ENCODE measurements around the gene BTBD16. TPM values are rescaled to one million over a fixed set of nuclear protein-coding genes. Genes with fewer than 3 reads are reported as not detected.

BTBD16 gene
- total RNA-seq, 1 experiment from 2014 or later, result 0.45 TPM

GRCh38 chr10:122336332-122336731 is 65.2 kb downstream of the BTBD16 start:
- DNase-seq (ENCODE audit: extremely low read depth, low read depth), result no peak

GRCh38 chr10:122336961-122337360 is 65.9 kb downstream of the BTBD16 start:
- no peak for DNase-seq (ENCODE audit: extremely low read depth, low read depth)

- no peak for DNase-seq (ENCODE audit: extremely low read depth, low read depth)
Measured at GRCh38 chr10:122338609-122339441, 67.7 kb downstream of the BTBD16 start.

DNA sequence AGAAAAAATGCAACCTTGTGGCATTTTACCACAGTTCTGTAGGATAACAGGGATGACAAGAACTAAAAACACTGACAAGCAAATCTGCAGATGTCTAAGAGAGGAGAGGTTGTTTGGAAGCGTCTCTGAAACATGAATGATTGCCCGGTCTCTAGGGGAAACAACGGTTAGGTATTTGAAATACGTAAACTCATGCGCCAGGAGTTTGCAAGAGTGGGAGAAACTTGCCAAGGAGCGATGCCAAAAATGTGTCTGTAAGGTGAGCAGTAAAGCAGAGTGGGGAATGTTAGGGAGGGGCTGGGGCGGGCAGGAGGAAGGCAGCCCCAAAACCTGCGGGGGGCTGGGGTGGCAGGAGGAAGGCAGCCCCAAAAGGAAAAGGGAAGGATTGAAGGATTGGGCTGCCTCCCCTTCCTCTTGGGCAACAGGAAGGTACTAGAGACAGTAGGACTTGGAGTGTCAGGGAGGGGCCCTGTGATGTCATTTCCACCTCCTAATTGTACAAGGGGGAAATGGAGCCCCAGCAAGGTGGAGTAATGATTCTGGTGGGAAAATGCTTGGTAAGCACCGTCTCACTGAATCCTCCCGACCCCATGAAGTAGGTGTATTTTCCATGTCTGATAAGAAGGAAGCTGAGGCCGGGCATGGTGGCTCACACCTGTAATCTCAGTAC is 70.2 kb downstream of the BTBD16 start:
- no peak for DNase-seq (ENCODE audit: extremely low read depth, low read depth)

DNA sequence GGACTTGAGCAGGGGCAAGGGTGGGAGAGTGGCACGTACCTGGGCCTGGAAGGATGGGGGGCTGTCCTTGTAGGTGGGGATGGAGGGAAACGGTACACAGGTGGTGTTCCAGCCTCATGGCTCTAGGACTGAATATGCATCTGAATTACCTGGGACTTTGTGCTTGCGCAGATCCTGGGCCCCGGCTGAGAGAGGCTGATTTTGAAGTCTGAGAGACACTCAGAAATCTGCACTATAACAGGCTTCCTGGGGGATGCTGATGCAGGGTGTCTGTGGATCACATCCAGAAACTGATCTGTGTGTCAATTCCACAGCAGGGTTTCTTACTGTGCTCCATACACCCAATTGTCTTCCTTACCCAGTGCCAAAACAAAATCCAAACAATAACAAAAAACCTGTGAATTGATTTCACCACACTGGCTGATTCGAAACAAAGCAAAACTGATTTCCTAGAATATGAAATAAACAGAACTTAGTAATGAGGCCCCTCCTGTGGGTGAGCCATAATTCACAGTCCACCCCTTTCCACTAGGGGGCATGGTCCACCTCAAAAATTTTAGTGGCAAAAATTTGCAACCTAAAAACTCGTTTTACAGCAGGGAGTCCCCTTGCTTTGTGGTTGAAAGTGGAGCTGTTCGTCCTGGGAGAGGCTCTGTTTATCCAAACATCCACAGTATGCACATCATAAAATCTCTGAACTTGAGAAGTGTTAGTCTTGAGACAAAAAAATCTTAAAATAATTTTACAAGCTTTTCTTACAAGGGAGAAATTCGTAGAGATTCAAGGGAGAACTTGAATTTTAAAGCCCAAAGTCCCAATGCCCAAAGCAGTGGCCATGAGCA is 71.4 kb downstream of the BTBD16 start:
- peak; percentile 35 for DNase-seq (ENCODE audit: extremely low read depth, low read depth)

- DNase-seq (ENCODE audit: extremely low read depth, low read depth), result no peak
Measured at GRCh38 chr10:122343135-122343800, 72.2 kb downstream of the BTBD16 start.

DNA sequence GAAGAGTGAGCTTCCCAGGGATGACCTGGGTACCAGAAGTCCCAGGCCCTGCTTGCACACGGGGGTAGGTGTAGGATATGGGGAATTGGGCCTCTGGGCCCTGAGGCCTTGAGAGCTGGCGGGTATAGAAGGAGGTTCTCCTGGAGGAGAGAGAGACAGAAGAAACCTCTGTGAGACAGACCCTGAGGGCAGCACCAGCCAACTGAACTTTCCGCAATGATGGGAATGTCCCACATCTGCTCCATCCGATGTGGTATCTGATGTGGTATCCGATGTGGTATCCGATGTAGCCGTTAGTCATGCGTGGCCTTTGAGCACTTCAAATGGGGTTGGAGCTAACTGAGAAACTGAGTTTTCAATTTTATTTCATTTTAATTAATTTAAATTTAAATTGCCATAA is 72.8 kb downstream of the BTBD16 start:
- no peak for DNase-seq (ENCODE audit: extremely low read depth, low read depth)

GRCh38 chr10:122344741-122345258 is 73.7 kb downstream of the BTBD16 start:
- no peak for DNase-seq (ENCODE audit: extremely low read depth, low read depth)

- DNase-seq (ENCODE audit: extremely low read depth, low read depth), result no peak
Measured at GRCh38 chr10:122346326-122346950, 75.3 kb downstream of the BTBD16 start.

- no peak for DNase-seq (ENCODE audit: extremely low read depth, low read depth)
Measured at GRCh38 chr10:122347170-122347841, 76.2 kb downstream of the BTBD16 start.

DNA sequence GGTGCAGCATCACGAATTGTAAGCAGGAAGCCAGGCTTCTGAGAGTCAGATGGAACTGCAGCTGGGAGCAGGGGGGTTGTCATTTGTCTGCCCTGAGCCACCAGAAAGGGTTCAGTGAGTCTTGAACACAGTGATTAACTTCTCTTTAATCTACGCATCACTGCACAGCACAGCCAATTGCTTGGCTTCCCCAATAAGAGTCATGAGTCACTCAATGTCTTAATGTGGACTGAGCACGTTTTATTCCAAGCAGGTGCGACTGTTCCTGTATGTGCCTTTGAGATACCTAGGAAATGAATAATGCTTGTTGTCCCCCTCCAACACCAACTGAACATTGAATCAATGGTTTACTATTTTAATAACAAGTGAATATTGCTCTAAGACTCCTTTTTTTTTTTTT is 77.4 kb downstream of the BTBD16 start:
- no peak for DNase-seq (ENCODE audit: extremely low read depth, low read depth)

DNA sequence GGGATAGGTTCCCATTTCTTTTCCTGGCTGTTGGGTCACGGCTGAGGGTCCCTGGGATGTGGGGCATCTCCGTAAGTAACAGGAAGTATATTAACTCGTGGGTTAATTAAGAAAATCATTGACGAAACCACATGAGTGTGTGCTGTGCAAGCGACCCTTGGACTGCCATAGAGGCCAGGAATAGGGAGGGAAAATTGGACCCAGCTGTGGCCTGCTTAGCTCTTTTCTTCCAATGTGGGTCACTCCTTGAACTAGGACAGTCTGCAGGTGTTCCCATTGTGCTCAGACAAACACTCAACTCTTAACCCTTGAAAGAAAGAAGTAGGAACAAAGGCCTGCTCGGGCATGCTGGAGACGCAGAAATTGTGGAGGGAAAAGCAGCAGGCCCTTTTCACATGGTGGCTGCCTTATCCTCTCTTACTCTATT is 77.9 kb downstream of the BTBD16 start:
- DNase-seq (ENCODE audit: extremely low read depth, low read depth), result no peak

- DNase-seq (ENCODE audit: extremely low read depth, low read depth), result no peak
Measured at GRCh38 chr10:122349758-122350369, 78.8 kb downstream of the BTBD16 start.

DNA sequence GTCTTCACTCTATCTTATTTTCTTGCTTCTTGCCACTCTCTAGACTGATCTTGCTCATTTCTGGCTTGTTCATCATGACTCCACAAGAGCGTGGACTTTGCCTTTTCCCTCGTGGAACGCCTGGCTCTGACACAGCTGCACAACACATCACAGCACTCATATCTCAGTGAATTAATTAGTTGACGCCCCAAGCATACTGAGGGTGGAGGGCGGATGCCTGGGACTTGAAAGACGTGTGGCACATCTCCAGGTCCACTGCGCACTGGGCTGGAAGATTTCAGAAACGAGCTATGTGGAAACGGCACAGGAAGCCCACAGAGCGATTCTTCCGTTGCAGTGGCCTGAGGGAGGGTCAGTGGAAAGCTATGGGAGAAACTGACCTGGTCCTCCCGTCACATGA is 79.8 kb downstream of the BTBD16 start:
- no peak for DNase-seq (ENCODE audit: extremely low read depth, low read depth)

- DNase-seq (ENCODE audit: extremely low read depth, low read depth), result no peak
Measured at GRCh38 chr10:122352817-122353525, 81.9 kb downstream of the BTBD16 start.

GRCh38 chr10:122354383-122354782 is 83.3 kb downstream of the BTBD16 start:
- DNase-seq (ENCODE audit: extremely low read depth, low read depth), result no peak

- no peak for DNase-seq (ENCODE audit: extremely low read depth, low read depth)
Measured at GRCh38 chr10:122357685-122358084, 86.6 kb downstream of the BTBD16 start.

DNA sequence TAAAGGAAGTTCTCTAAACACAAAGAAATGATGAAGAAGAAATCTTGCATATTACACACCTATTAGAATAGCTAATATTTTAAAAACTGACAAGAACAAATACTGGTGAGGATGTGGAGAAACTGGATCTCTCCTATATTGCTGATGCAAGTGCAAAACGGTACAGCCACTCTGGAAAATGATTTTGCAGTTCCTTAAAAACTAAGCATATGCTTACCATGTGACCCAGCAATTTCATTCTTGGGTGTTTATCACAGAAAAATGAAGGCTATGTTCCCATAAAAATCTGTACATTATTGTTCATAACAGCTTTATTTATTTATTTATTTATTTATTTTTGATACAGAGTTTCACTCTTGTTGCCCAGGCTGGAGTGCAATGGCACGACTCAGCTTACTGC is 88.5 kb downstream of the BTBD16 start:
- no peak for DNase-seq (ENCODE audit: extremely low read depth, low read depth)

Measured in NCI-H460 (cell line).